Activated CD4-positive, alpha-beta T cell treated with anti-CD3 and anti-CD28 coated beads for 36 hours (primary cell): ENCODE measurements around the gene SDHAF3. TPM values are rescaled to one million over a fixed set of nuclear protein-coding genes. Genes with fewer than 3 reads are reported as not detected.
A peak's percentile ranks its signal among the peaks of the same experiment; 100 is the strongest.
"Not testable (repeated sequence)": the region's sequence is repeated elsewhere in the genome, so short reads cannot be mapped to it uniquely, and the experiment has no call there.

ENCODE experiments used
- ATAC-seq: fragments of 200-7000 bp; cut with Tn5 transposase; one replicate; pipeline ENCODE4 v1.10.0; 2021; ENCODE audit warnings: mild to moderate bottlenecking, moderate library complexity
- CTCF ChIA-PET: fragments of 350-600 bp; sonication (Branson Sonifier 250); formaldehyde crosslinking; loops from one replicate; lab custom pipeline; 2021; ENCODE audit warnings: antibody characterized with exemption; lab: Charles Lee
- POLR2A ChIA-PET: fragments of 350-600 bp; sonication (Branson Sonifier 250); formaldehyde crosslinking; loops from one replicate; lab custom pipeline; 2021; ENCODE audit warnings: antibody characterized with exemption, inconsistent platforms; lab: Charles Lee
- DNase-seq: peaks from one replicate; pipeline ENCODE4 v3.0.0-alpha.2; 2020
- H3K27ac Mint-ChIP-seq: one replicate; pipeline ENCODE4 v1.8.0; 2021; ENCODE audit warnings: mixed read lengths
- H3K27me3 Mint-ChIP-seq: one replicate; pipeline ENCODE4 v1.8.0; 2021; ENCODE audit warnings: mixed read lengths
- H3K36me3 Mint-ChIP-seq: one replicate; pipeline ENCODE4 v1.8.0; 2021; ENCODE audit warnings: low read depth, mixed read lengths
- H3K4me1 Mint-ChIP-seq: one replicate; pipeline ENCODE4 v1.8.0; 2021; ENCODE audit warnings: mixed read lengths
- H3K4me3 Mint-ChIP-seq: one replicate; pipeline ENCODE4 v1.8.0; 2021; ENCODE audit warnings: mild to moderate bottlenecking, moderate library complexity, mixed read lengths
- H3K9me3 Mint-ChIP-seq: one replicate; pipeline ENCODE4 v1.8.0; 2021; ENCODE audit warnings: low read depth, mixed read lengths
- intact Hi-C, 2 experiments: fragments of 100-400 bp; cut with DNase I in 1 of 2; cut with micrococcal nuclease in 1 of 2; formaldehyde crosslinking; loops; one replicate each; pipeline versions ENCODE4 v1.14.2 to v1.15.1; 2022 to 2024; cut with DNase I, micrococcal nuclease
- total RNA-seq, 2 experiments: library from RNA; stranded (reverse); gene quantifications; one replicate each; pipeline ENCODE4 v1.2.3, GENCODE V29; 2021

The SDHAF3 gene
- total RNA-seq, 2 experiments from 2014 or later: 30.2 to 44.3 TPM

GRCh38 chr7:97167176-97167575, 49.7 kb downstream of the SDHAF3 start:
- CTCF ChIA-PET: no interaction called here
- intact Hi-C loops: no loop called here
- ATAC-seq (peak; percentile 82), DNase-seq (peak; percentile 16)
- Mint-ChIP-seq H3K27me3 (no peaks in the 10 kb centered on the region), H3K27ac (peak overlapping the region; percentile 75), H3K9me3 (peaks cover 22% of the 10 kb centered on the region), H3K4me3 (no peak overlapping the region), H3K36me3 (peaks cover 51% of the 10 kb centered on the region), H3K4me1 (peaks cover 33% of the 10 kb centered on the region)
- POLR2A ChIA-PET: no interaction called here

DNA sequence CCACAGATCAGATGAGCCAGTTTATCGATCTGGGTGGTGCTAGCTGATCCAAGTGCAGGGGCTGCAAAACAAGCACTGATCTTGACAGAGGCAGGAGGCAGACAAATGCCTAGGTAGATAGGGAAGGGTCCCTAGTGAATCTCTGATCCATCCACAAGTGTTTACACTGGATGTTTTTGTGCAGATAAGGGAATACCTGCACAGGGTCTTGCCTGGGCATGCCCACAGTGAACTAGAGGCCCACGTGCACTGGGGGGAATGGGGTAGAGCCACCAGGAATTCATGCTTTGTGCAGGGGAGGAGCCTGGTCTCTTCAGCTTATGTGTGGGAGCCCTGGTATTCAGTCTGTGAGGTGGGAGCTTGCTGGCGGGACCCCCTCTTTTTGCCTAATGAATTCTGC, 50.3 kb downstream of the SDHAF3 start:
- H3K36me3 Mint-ChIP-seq: peaks cover 45% of the 10 kb centered on the region
- H3K4me3 Mint-ChIP-seq: no peak overlapping the region
- ChIA-PET CTCF (no interaction called here), POLR2A (no interaction called here)
- ATAC-seq (no peak), DNase-seq (no peak)
- intact Hi-C loops: no loop called here
- peaks cover 27% of the 10 kb centered on the region for H3K4me1 Mint-ChIP-seq
- H3K27ac Mint-ChIP-seq: peak overlapping the region; percentile 75
- no peaks in the 10 kb centered on the region for H3K27me3 Mint-ChIP-seq
- peaks cover 17% of the 10 kb centered on the region for H3K9me3 Mint-ChIP-seq

- no peak for ATAC-seq
- Mint-ChIP-seq H3K27ac (no peak overlapping the region), H3K27me3 (no peaks in the 10 kb centered on the region)
Observed at GRCh38 chr7:97174303-97174702, 56.8 kb downstream of the SDHAF3 start.

DNA sequence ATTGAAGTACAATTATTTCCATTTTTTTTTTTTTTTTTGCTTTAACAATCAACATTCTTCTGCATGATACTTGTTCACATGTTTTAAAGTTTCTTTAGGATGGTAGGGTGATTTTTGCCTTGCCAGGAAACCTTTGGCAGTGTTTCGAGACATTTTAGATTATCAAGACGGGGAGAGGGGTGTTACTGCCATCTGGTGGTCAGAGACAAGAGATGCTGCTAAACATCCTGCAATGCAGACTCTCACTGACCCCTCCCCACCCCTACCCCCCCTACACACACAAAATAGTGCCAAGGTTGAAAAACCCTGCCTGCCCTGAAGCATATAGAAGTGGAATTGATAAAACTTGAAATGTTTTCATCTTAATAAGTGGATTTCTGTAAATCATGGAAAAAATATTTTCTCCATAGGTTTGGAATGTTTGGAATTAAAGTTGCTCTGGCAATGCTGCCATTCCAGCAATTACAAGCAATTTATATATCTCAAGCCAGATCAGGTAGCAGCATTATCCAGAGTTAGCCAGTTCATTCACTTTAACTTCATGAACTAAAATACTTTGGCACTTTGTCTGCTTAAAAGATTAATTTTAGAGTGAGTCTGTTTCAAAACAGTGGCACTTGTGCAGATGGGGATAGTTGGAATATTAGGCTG, 62.1 kb downstream of the SDHAF3 start:
- ChIA-PET POLR2A (no interaction called here), CTCF (interaction anchor here (0.6 to 2.6 kb wide), 14 partner anchors 9 to 1415 kb away, joined by 3 to 15 read pairs (median 4); no protein-coding TSS in a partner anchor)
- Mint-ChIP-seq H3K4me3 (no peak overlapping the region), H3K4me1 (peaks cover 2% of the 10 kb centered on the region), H3K9me3 (no peaks in the 10 kb centered on the region), H3K27ac (no peak overlapping the region), H3K27me3 (no peaks in the 10 kb centered on the region), H3K36me3 (peaks cover 3% of the 10 kb centered on the region)
- peak; percentile 59 for DNase-seq
- ATAC-seq: no peak
- intact Hi-C loops: loop anchor here (1.0 to 5.0 kb wide), 5 partner anchors 34 to 1263 kb away; partner anchors contain the start of gene SDHAF3 (in 1 of the 2)

More at GRCh38 chr7:97174303-97174702, 56.8 kb downstream of the SDHAF3 start:
- no peak for DNase-seq
- no peaks in the 10 kb centered on the region for H3K9me3 Mint-ChIP-seq
- intact Hi-C loops: no loop called here
- ChIA-PET POLR2A (no interaction called here), CTCF (no interaction called here)
- H3K36me3 Mint-ChIP-seq: no peaks in the 10 kb centered on the region
- peaks cover 6% of the 10 kb centered on the region for H3K4me1 Mint-ChIP-seq
- H3K4me3 Mint-ChIP-seq: no peak overlapping the region

DNA sequence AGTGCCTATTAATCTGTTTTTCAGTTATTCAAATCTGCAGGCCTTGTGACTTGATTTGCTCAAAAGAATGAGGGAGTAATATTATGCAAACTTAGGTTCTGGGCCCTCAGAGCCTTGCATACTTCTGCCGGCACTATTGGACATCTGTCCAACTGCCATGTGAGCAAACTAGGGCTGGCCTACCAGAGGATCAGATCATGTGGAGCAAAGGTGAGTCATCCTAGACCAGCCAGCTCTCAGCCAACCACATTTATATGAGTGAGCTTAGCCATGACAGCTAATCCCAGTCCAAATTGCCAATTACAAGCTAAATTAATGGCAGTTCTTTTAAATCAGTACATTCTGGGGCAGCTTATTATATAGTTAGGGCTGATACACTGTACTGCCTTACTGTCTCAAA, 69.6 kb downstream of the SDHAF3 start:
- ChIA-PET CTCF (no interaction called here), POLR2A (no interaction called here)
- ATAC-seq (no peak), DNase-seq (no peak)
- peaks cover 11% of the 10 kb centered on the region for H3K27me3 Mint-ChIP-seq
- peaks cover 3% of the 10 kb centered on the region for H3K36me3 Mint-ChIP-seq
- H3K4me3 Mint-ChIP-seq: no peak overlapping the region
- H3K4me1 Mint-ChIP-seq: no peaks in the 10 kb centered on the region
- no peak overlapping the region for H3K27ac Mint-ChIP-seq
- no peaks in the 10 kb centered on the region for H3K9me3 Mint-ChIP-seq
- intact Hi-C loops: no loop called here

DNA sequence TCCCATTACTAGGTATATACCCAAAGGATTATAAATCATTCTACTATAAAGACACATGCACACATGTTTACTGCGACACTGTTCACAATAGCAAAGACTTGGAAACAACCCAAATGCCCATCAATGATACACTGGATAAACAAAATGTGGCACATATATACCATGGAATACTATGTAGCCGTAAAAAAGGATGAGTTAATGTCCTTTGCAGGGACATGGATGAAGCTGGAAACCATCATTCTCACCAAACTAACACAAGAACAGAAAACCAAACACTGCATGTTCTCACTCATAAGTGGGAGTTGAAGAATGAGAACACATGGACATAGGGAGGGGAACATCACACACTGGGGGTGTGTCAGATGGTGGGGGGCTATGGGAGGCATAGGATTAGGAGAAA, 78.7 kb downstream of the SDHAF3 start:
- H3K36me3 Mint-ChIP-seq, ATAC-seq, intact Hi-C loops, CTCF ChIA-PET, POLR2A ChIA-PET, H3K4me3 Mint-ChIP-seq, H3K9me3 Mint-ChIP-seq, DNase-seq, H3K4me1 Mint-ChIP-seq, H3K27ac Mint-ChIP-seq: not testable (repeated sequence)
- H3K27me3 Mint-ChIP-seq: peaks cover 19% of the 10 kb centered on the region

- Mint-ChIP-seq H3K27ac (no peak overlapping the region), H3K9me3 (no peaks in the 10 kb centered on the region), H3K27me3 (peaks cover 14% of the 10 kb centered on the region), H3K36me3 (no peaks in the 10 kb centered on the region), H3K4me1 (no peaks in the 10 kb centered on the region), H3K4me3 (no peak overlapping the region)
- CTCF ChIA-PET: no interaction called here
- ATAC-seq (no peak), DNase-seq (no peak)
- POLR2A ChIA-PET: no interaction called here
- intact Hi-C loops: no loop called here
Observed at GRCh38 chr7:97198596-97198995, 81.1 kb downstream of the SDHAF3 start.

DNA sequence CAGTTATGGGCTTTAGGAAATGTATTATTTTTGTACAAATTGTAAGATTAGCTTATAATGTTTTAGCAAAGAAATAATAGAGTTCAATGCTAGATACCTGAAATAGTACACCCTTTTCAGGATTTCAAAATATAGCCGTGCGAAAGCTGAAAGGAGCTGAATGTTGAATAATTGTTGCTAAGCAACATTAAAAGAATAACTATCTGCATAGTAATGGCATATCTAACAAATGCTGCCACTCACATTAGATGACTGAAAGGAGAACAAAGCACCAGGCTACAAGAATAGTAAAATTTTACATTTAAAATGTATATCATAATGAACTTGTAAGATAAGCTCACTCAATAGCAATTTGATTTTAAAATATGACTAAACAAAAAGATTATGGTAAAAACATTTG, 82.5 kb downstream of the SDHAF3 start:
- Mint-ChIP-seq H3K27ac (no peak overlapping the region), H3K36me3 (no peaks in the 10 kb centered on the region), H3K4me3 (no peak overlapping the region), H3K4me1 (no peaks in the 10 kb centered on the region), H3K27me3 (peaks cover 11% of the 10 kb centered on the region), H3K9me3 (no peaks in the 10 kb centered on the region)
- CTCF ChIA-PET: interaction anchor here (1.2 kb wide), 1 partner anchor 25 kb away, joined by 3 read pairs; no protein-coding TSS in a partner anchor
- intact Hi-C loops: no loop called here
- DNase-seq: no peak
- POLR2A ChIA-PET: interaction anchor here (0.6 to 0.7 kb wide), 2 partner anchors 12 to 1060 kb away, joined by 3 read pairs; no protein-coding TSS in a partner anchor
- no peak for ATAC-seq

DNA sequence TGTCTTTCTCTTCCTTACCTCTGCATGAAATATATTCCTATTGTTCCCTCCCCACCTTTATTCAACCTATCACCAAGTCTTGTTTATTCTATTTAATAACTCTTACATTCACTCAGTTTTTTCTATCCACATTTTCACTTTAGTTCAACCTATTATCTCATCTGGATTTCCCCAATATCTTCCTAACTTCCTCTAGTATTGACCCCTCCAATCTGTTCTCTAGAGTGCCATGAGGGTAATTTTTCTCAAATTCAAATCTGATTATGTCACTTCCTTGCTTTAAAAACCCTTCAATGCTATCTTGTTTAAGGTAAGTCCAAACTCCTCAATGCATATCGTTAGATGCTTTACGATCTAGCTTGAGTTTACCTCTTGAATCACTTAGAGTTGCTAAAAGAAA, 86.5 kb downstream of the SDHAF3 start:
- ATAC-seq: no peak
- H3K27me3 Mint-ChIP-seq: peaks cover 4% of the 10 kb centered on the region
- H3K4me3 Mint-ChIP-seq: no peak overlapping the region
- intact Hi-C loops: no loop called here
- ChIA-PET POLR2A (no interaction called here), CTCF (interaction anchor here (0.5 kb wide), 1 partner anchor 1131 kb away, joined by 3 read pairs; no protein-coding TSS in a partner anchor)
- no peaks in the 10 kb centered on the region for H3K4me1 Mint-ChIP-seq
- DNase-seq: no peak
- no peaks in the 10 kb centered on the region for H3K9me3 Mint-ChIP-seq
- no peak overlapping the region for H3K27ac Mint-ChIP-seq
- H3K36me3 Mint-ChIP-seq: no peaks in the 10 kb centered on the region

DNA sequence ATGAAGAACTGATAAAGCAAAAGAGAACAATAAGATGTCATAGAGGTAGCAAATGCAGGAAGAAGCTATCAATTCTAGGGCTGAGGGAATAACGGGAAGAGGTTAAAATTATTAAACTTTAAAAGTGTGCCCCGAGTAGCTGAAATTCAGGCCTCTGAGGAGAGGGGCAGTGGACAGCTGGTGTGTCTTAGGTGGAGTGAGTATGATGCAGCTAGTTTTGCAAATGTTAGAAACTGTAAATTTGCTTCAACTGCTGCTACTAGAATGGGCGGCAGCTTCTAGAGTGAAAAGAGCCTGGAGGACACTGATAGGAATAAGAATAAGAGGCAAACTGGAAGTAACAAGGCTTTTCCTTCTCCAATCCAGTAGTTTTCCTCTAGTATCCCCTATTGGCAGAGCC, 87.3 kb downstream of the SDHAF3 start:
- H3K36me3 Mint-ChIP-seq: no peaks in the 10 kb centered on the region
- peaks cover 4% of the 10 kb centered on the region for H3K27me3 Mint-ChIP-seq
- no peak overlapping the region for H3K27ac Mint-ChIP-seq
- ChIA-PET CTCF (interaction anchor here (1.1 kb wide), 1 partner anchor 141 kb away, joined by 3 read pairs; no protein-coding TSS in a partner anchor), POLR2A (no interaction called here)
- H3K4me3 Mint-ChIP-seq: no peak overlapping the region
- DNase-seq (no peak), ATAC-seq (no peak)
- no peaks in the 10 kb centered on the region for H3K9me3 Mint-ChIP-seq
- intact Hi-C loops: no loop called here
- no peaks in the 10 kb centered on the region for H3K4me1 Mint-ChIP-seq

DNA sequence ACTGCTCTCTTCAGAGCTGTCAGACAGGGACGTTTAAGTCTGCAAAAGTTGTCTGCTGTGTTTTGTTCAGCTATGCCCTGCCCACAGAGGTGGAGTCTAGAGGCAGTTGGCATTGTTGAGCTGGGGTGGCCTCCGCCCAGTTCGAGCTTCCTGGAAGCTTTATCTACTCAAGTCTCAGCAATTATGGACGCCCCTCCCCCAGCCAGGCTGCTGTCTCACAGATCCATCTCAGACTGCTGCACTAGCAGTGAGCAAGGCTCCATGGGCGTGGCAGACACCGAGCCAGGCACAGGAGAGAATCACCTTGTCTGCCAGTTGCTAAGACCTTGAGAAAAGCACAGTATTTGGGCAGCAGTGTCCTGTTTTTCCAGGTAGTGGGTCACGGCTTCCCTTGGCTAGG, 98.1 kb downstream of the SDHAF3 start:
- POLR2A ChIA-PET: no interaction called here
- Mint-ChIP-seq H3K36me3 (no peaks in the 10 kb centered on the region), H3K4me3 (no peak overlapping the region), H3K9me3 (no peaks in the 10 kb centered on the region), H3K27me3 (peaks cover 19% of the 10 kb centered on the region), H3K4me1 (no peaks in the 10 kb centered on the region), H3K27ac (no peak overlapping the region)
- intact Hi-C loops: no loop called here
- no peak for DNase-seq
- CTCF ChIA-PET: no interaction called here
- ATAC-seq: no peak

- no peak for DNase-seq
- no peak for ATAC-seq
- intact Hi-C loops: no loop called here
- no peak overlapping the region for H3K4me3 Mint-ChIP-seq
- POLR2A ChIA-PET: no interaction called here
- H3K27me3 Mint-ChIP-seq: peaks cover 23% of the 10 kb centered on the region
- no peak overlapping the region for H3K27ac Mint-ChIP-seq
- no peaks in the 10 kb centered on the region for H3K9me3 Mint-ChIP-seq
- H3K36me3 Mint-ChIP-seq: no peaks in the 10 kb centered on the region
- no peaks in the 10 kb centered on the region for H3K4me1 Mint-ChIP-seq
- CTCF ChIA-PET: no interaction called here
Observed at GRCh38 chr7:97218767-97219166, 101.3 kb downstream of the SDHAF3 start.
